GM18505 (cell line): ENCODE data around the gene PPM1M.

Experiments
- ATAC-seq: cut with Tn5 transposase; IDR thresholded peaks from one replicate; pipeline ENCODE4 v1.9.1; 2021; ENCODE audit not compliant: unreplicated experiment
- POLR2A ChIP-seq: IDR thresholded peaks from 4 replicates; pipeline ENCODE4 v1.6.1; 2011; ENCODE audit warnings: borderline replicate concordance; ENCODE audit not compliant: insufficient read depth, insufficient read length; ENCODE audit errors: extremely low read depth

Gene PPM1M

GRCh38 chr3:52290596-52291507, 45.3 kb downstream of the PPM1M start:
- TF ChIP-seq POLR2A, result no peak
- ATAC-seq, result no peak

- no peak for ATAC-seq
- TF ChIP-seq POLR2A, result no peak
Measured at GRCh38 chr3:52291508-52292181, 46.1 kb downstream of the PPM1M start.

DNA sequence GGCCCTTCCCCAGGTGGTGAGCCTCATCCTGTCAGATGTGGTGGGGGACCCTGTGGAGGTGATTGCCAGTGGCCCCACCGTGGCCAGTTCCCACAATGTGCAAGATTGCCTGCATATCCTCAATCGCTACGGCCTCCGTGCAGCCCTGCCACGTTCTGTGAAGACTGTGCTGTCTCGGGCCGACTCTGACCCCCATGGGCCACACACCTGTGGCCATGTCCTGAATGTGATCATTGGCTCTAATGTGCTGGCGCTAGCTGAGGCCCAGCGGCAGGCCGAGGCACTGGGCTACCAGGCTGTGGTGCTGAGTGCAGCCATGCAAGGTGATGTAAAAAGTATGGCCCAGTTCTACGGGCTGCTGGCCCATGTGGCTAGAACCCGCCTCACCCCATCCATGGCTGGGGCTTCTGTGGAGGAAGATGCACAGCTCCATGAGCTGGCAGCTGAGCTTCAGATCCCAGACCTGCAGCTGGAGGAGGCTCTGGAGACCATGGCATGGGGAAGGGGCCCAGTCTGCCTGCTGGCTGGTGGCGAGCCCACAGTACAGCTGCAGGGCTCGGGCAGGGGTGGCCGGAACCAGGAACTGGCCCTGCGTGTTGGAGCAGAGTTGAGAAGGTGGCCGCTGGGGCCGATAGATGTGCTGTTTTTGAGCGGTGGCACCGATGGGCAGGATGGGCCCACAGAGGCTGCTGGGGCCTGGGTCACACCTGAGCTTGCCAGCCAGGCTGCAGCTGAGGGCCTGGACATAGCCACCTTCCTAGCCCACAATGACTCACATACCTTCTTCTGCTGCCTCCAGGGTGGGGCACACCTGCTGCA, 46.9 kb downstream of the PPM1M start:
- no peak for ATAC-seq
- TF ChIP-seq POLR2A, result no peak

GRCh38 chr3:52293491-52294319, 48.1 kb downstream of the PPM1M start:
- no peak for ATAC-seq
- TF ChIP-seq POLR2A, result no peak

- TF ChIP-seq POLR2A, result no peak
Measured at GRCh38 chr3:52294320-52295150, 49.0 kb downstream of the PPM1M start.

DNA sequence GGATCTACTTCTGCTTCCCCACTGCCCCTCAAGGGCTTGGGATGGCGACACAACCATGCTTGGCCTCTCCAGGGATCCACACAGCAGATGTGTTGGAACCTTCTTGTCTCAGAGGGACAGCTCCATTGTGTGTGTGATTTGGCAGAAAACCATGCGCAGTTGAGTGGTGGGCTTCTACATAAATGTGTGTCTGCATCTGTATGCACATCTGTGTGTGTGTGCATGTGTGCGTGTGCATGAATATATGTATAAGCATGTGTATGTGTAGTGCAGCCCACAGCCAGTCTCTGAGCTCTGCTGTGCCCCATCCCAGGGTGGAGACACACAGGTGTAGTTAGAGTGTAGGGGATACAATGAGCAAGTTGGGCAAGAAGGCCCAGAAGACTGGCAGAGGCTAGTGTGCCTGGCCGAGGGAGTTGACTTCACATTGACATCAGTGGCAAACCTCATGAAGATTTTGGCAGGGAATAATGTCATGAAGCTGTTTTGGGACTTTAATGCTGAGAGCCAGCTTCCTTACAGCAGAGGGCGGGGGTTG, 50.2 kb downstream of the PPM1M start:
- ATAC-seq, result no peak
- no peak for TF ChIP-seq POLR2A

More at GRCh38 chr3:52294320-52295150, 49.0 kb downstream of the PPM1M start:
- ATAC-seq, result no peak

GRCh38 chr3:52297242-52298148, 51.9 kb downstream of the PPM1M start:
- no peak for ATAC-seq

GRCh38 chr3:52298149-52299098, 52.9 kb downstream of the PPM1M start:
- TF ChIP-seq POLR2A, result no peak
- ATAC-seq, result no peak

More at GRCh38 chr3:52297242-52298148, 51.9 kb downstream of the PPM1M start:
- no peak for TF ChIP-seq POLR2A

GRCh38 chr3:52299247-52299878, 53.8 kb downstream of the PPM1M start:
- ATAC-seq, result no peak
- TF ChIP-seq POLR2A, result no peak
